Stimulated activated CD8-positive, alpha-beta memory T cell treated with anti-CD3 and anti-CD28 coated beads, Interleukin-15, amount 100 ng/mL, for 48 hours (primary cell): ENCODE data around the gene CCT5.
"Not testable (repeated sequence)": the region's sequence is repeated elsewhere in the genome, so short reads cannot be mapped to it uniquely, and the experiment has no call there.

ENCODE experiments used
- DNase-seq, 2 donors: peaks; one replicate each; pipeline ENCODE4 v3.0.0-alpha.2; 2020; ENCODE audit warnings: low read depth in 2 of 2

CCT5 gene

DNA sequence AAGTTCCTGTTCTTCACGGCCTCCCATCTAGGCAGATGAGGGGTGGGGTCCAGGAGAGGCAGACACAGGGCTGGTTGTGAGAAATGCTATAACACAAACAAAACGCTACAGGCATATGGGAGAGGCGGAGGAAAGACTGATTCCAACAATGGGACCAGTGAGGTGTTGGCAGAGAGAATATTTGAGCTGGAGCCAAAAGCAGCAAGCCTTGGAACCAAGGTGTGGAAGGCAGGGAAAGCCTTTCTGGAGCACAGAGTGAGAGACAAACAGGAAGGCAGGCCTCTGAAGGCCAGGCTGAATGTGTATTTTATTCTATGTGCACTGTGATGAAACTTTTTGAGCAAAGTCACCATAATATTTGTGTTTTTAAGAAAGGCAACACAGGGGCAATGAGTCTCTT lies 3.3 kb upstream of the CCT5 start:
- DNase-seq = no peak

DNA sequence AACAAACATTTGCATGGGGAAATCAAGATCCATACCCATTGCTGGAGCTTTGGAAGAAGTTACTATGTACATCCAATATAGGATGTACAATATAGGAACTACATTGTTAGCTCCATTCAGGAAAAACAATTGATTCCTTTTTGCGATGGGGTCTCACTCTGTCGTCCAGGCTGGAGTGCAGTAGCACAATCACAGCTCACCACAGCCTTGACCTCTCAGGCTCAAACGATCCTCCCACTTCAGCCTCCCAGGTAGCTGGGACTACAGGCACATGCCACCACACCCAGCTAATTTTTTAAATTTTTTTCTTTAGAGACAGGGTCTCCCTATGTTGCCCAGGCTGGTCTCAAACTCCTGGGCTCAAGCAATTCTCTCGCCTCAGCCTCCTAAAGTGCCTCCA lies 2.9 kb upstream of the CCT5 start:
- not testable (repeated sequence) for DNase-seq

DNA sequence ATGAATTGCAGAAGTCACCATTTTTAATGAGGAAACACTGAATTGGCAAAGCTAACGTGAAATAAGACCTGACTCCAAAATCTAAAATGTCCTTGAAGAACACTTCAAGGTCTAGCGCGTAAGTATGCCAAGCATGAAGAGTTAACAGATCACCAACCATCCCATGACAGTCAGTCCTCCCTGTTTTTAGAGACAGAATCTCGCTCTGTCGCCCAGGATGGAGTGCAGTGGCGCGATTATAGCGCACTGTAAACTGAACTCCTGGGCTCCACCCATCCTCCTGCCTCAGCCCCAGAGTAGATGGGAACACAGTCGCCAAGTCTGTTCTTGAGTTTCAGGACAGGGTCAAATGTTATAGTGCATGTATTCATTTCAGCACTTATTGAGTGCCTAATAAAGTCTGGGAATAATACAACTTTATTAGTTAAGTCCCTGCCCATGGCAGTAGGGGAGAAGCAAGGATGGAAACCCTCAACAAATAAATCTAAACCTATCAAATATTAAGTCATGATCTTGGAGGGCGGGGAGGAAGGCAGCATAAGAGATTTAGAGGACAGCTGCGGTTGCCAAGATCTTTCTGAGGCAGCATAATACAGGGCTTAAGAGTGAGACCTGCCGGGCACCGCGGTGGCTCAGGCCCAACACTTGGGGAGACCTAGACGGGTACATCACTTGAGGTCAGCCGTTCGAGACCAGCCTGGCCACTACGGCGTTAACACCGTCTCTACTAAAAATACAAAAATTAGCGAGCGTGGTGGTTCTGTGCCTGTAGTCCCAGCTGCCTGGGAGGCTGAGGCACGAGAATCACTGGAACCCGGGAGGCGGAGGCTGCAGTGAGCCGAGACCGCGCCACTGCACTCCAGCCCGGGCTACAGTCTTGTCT lies 1.5 kb upstream of the CCT5 start:
- DNase-seq = no peak

DNA sequence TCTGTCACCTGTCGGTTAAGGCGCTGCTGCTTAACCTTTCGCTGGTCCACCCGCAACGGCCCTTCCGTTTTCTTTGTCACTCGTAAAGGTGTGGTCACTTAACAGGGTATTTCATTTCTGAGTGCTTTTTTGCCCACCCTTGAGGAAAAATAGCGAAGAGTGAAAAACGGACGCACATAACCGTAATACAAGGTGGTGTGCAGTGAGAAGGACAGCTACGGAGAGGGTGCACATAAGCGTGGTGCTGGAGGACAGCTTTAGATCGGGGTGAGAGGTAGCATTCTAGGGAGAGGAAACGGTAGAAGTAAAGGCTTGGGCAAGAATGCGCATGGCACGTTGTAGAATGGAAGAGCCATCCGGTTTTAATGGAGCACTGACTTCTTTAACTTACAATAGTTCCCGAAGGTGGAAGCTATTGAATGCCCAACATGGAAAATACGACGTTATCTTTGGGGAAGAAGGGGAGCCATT lies 761 bp downstream of the CCT5 start:
- DNase-seq = no peak

DNA sequence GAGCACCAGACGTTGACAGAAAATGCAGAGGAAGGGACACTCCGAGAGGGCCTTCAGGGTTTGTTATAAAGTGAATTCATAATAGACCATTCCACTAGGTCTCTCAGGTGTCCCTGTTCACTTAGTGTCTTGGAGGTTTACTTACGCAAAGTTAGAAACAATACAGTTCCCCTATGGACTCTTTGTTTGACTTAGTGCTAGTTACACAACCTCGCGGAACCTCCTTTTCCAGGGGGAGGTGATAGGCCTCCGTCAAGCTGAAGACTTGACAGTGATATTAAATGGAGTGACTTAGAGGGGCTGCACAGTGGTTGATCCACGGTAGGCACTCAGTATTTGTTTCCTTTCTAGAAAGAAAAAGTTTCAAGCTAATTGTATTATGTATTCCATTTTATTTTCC lies 1.3 kb downstream of the CCT5 start:
- no peak for DNase-seq

DNA sequence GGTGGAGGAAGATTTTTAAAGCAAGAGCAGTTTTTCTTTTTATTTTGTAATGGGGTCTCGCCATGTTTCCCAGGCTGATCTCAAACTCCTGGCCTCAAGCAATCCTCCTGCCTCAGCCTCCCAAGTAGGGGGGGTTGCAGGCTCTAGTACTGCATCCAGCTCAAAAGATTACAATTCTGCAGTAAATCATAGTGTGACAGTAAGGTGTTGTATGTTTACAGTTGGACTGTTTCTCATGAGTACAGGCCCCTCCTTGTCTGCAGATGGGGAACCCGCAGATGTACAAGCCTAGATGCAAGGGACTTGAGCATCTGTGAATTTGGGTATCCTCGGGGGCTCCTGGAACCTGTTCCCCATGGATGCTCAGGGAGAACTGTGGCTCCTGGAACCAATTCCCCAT lies 3.3 kb downstream of the CCT5 start:
- no peak for DNase-seq

DNA sequence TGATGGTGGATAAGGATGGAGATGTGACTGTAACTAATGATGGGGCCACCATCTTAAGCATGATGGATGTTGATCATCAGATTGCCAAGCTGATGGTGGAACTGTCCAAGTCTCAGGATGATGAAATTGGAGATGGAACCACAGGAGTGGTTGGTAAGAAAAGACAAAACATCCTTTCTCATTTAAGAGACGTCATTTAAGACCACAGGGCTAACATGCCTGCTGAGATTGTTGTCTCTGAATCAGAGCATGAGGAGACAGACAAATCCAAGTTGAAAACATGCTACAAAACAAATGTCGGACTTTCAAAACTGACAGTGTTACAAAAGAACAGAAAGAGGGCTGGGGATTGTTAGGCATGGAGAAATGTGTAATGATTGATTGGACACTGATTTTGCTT lies 4.6 kb downstream of the CCT5 start:
- DNase-seq = no peak

DNA sequence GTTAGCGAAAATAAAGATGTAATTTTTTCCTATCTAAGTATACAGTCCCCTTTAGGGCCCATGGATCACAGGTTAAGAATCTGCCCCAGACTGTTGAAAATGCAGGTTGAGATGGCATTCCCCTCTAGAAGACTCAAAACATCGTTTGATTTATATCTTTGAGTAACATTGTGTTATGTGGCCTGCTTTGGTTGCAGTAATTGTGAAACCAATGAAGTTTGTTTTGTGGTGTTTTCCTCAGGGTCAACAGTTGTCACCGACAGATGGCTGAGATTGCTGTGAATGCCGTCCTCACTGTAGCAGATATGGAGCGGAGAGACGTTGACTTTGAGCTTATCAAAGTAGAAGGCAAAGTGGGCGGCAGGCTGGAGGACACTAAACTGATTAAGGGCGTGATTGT lies 7.8 kb downstream of the CCT5 start:
- DNase-seq = no peak

DNA sequence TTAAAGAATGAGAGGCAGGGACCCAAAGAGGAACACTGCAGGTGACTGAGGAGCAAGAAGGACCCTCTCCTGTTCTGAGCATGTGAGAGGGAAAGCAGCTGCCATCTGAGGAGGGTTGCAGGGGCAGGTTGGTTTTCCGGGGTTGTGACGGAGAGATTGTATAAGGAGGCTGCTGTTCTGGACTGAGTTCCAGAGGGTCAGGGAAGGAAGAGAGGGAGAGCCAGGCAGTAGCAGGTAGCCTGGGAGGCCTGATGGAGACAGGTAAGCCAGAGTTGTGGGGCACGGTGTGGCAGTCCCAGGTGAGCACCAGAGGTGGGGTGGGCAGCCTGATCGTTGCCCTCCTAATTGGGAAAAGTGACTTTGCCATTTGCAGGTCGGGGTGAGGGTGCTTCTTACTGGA lies 9.8 kb downstream of the CCT5 start:
- DNase-seq = no peak

DNA sequence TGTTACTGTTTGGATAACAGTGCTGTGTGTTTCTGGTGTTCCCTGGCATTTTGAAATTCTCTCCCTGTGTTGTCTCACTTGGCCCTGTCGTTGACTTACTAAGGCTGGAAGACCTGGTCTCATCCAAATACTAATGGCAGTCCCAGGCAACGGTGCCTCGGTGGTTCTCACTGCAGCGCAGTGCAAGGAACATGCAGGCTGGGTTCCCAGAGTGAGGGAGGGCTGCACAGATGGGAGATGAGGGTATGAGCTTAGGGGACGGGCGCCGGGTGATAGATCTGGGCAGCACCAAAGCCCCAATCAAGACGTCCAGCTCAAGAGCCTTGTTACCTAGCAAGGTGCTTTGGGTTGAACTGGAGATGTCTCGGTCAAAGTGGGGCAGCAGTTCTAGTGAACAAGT lies 11.0 kb downstream of the CCT5 start:
- DNase-seq = no peak

DNA sequence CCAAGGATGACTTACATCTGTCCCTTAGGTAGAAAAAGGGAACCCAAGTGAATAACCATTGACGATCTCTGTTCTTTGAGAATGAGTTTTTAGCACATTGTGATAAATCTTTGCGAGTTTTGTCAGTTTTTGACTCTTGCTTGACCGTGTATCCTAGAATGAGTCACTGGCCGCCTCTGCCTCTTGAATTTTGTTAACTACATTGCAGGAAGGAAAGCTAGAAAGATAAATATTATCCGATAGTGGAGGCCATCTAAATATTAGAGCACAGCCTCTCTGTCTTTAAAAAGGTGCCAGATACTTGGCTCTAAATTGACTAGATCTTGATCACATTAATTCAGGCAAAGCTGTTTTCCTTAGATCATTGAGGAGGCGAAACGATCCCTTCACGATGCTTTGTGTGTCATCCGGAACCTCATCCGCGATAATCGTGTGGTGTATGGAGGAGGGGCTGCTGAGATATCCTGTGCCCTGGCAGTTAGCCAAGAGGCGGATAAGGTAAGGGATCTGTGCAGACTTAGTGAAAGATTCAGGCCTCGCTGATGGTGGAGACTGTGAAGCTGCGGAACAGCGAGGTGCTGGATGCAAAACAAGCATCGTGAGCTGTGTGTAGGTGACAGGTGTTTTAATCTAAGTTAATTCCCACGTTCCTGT lies 12.2 kb downstream of the CCT5 start:
- DNase-seq = no peak

DNA sequence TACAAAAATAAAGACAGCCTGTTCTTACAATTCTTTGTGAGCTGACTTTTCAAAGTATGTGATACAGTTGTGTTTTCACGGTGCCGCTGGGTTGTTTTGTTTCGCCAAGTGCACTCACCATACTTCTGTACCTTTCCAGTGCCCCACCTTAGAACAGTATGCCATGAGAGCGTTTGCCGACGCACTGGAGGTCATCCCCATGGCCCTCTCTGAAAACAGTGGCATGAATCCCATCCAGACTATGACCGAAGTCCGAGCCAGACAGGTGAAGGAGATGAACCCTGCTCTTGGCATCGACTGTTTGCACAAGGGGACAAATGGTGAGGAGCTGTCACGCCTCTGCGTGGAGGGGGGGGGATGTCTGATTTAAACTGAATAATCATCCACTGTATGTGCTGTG lies 12.9 kb downstream of the CCT5 start:
- no peak for DNase-seq

DNA sequence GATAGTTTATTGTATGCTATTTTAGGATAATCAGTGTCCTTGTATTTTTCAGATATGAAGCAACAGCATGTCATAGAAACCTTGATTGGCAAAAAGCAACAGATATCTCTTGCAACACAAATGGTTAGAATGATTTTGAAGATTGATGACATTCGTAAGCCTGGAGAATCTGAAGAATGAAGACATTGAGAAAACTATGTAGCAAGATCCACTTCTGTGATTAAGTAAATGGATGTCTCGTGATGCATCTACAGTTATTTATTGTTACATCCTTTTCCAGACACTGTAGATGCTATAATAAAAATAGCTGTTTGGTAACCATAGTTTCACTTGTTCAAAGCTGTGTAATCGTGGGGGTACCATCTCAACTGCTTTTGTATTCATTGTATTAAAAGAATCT lies 14.5 kb downstream of the CCT5 start:
- DNase-seq = no peak

DNA sequence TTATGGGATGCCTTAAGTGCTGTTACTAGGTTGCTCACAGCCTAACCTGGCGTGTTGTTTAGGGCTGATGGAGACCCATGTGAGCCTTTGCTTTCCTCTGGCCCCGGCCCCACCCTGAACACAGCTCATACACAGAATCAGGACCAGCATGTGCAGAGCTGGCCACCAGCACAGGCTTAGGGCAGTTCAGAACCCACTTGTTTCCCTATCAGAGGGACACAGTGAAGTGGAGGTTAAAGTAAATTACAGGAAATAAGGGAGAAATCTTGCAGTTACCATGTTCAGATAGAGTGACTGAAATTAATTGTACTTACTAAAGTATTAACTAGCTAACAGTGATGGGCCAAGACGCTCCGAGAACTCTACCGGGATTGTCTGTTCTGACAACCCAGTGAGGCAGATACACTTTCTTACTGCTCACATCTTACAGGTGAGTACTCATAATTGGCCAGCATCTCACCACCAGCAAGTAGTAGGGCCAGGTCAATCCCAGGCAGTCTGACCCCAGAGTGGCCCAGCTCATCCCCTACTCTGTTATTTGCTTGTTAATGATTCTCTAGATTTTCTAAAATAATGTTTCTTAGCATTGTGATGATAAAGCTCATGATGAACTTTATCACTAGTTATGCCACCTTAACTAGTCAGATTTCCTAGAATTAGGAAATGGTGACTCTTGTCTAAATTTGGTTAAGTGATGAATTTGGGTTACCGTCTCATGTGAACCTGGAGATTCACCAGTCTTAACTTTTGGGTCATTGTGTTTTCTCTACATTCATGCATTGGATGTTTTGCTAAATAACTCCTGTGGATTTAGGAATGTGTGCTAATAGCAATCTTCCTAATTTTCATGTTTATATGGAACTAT lies 15.4 kb downstream of the CCT5 start:
- DNase-seq = no peak

DNA sequence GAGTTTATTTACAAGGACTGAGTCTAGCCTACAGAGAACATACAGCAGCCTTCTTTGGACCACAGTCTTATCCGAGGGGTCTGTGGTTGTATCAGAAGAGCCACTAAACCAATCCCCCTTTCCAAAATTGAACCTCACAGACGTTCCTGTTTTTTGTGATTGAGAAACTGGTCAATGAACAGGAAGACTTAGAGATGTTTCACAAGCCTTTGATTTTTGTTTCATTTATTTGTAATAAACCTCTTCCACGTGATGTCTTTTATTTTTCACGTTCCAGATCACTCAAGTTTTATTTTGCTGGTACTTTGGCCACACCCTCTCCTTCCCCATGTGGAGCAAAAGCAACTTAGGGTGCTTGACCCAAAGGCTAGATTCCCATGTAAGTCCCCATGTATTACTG lies 16.1 kb downstream of the CCT5 start:
- DNase-seq = no peak

DNA sequence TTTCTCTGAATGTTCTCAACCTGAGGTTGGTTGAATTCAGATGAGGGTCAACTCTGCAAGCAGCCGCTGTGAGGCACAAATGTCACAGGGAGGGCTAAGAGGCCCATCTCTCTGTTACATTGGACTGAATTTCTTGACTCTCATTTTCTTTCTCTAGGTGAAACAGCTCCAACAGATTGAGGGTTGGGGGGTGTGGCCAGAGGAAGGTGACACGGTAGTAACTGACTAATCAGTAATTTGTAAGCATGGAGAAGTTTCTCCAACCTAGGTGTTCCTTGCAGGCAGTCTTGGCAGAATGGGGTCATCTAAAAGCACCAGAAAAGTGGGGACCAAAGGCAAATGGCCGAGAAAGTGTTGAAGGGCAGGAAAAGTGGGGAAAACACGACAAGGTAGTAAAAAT lies 16.8 kb downstream of the CCT5 start:
- DNase-seq = no peak

DNA sequence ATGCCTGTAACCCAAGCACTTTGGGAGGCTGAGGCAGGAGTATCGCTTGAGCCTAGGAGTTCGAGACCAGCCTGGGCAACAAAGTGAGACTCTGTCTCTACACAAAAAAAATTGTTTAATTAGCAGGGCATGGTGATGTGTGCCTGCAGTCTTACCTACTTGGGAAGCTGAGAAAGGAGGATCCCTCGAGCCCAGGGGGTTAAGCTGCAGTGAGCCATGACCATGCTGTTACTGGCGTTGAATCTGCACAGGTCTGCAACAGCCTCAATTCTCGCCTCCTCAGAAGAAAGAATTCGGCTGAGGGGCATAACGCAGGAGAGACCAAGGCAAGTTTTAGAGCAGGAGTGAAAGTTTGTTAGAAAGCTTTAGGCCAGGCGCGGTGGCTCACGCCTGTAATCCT lies 18.0 kb downstream of the CCT5 start:
- no peak for DNase-seq

DNA sequence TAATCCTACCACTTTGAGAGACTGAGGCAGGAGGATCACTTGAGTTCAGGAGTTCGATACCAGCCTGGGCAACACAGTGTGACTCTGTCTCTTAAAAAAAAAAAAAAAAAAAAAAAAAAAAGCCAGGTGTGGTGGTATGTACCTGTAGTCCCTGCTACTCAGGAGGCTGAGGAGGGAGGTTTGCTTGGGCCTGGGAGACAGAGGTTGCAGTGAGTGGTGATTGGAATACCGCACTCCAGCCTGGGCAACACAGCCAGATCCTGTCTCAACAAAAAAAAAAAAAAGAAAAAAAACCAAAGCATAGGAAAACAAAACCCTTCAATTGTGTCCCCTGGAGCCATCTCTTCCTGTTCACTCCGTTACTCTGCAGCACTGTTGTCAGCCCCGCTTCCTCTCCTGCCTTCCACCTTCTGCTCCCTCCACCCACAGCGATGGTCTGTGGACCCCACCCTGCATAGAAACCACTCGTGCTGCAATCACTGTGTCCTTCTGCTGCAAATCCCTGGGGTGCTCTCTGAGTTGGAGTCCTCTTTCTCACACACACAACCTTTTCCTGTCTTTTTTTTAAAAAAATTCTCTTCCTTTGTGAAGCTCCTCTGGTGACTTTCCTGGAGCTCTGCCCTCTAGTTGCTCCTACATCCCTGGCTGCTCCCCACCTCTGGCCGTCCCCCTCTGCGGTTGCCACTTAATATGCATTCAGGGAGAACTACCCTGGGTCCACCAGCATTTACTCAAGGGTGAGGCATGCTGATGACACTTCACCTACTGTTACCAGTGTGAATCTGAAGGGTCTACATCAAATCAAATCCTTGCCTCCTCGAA lies 22.2 kb downstream of the CCT5 start:
- DNase-seq = no peak

DNA sequence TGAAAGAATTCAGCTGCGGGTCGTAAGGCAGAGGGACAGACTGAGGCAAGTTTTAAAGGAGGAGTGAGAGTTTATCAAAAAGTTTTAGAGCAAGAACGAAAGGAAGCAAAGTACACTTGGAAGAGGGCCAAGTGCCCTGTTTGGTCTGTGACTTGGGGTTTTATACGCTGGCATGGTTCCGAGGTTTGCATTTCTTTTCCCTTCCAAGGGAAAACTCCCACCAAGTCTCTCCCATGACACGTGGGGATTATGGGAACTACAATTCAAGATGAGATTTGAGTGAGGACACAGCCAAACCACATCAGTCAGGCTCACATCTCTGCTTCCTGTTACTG lies 22.8 kb downstream of the CCT5 start:
- not testable (repeated sequence) for DNase-seq

DNA sequence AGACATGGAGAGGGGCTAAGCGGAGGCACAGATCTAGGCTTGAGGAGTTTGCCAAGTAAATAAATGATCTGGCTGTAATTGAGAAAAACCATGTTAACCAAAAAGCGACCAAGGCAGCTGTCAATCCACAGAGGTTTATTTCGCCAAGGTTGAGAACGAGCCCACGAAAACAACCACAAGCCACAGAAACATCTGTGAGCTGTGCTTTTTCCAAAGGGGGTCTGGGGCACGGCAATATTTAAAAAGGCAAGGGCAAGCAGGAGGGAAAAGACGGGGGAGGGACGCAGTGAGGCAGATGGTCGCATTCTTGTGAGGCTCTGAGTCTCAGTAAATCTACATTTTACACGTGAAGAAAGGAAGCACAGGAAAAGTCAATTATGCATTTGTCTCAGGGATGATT lies 25.4 kb downstream of the CCT5 start:
- no peak for DNase-seq

DNA sequence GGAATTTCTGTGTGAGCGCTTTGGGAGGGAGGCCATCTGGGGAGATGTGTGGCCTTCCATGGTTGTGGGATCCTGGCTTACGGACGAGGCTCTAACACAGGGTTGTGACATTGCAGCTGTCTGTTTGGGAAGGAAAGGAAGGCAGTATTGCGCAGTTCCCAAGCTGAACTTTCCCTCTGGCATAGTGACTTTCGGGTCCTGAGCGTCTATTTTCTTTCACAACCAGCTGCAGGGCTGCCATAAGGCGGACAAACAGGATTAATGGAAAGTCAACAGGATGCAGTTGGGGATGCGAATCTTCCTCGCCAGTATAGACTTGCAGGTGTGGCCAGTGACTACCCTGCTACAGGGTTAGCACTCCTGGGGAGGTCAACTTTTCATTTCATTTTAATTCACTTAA lies 25.9 kb downstream of the CCT5 start:
- no peak for DNase-seq

DNA sequence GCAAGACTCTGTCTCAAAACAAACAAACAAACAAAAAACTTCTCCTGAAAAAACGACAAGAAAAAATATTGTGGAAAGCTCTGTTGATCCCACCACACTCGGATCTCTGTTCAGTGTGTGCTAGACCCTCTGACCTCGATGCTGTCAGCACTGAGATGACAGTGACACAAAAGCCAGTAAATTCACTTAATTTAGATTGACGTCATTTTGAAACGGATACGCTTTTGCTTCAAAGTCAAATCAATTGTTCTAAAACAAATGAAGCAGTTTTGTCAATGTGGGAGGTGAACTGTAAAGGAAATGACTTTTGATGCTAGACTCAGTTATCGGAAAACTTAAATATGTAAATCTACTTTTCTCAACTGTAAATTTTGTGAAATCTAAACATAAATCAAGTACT lies 26.6 kb downstream of the CCT5 start:
- DNase-seq = no peak
